Stimulated activated naive B cell treated with anti-CD40 and anti-IgM and Interleukin-4, amounts not matched to agents 10 μg/mL and 1 μg/mL and 100 μg/mL, for 72 hours (primary cell): ENCODE measurements around the gene HEG1.

Experiments used
- ATAC-seq, 2 donors: fragments of 150-1000 bp; cut with Tn5 transposase; replicated peaks; 2 replicates each; pipeline ENCODE4 v1.10.0; 2021; ENCODE audit warnings: moderate library complexity in 1 of 2
- DNase-seq: peaks from one replicate; pipeline ENCODE4 v3.0.0; 2021
- H3K27ac Mint-ChIP-seq: one replicate; pipeline ENCODE4 v1.8.0; 2022; ENCODE audit warnings: mild to moderate bottlenecking, mixed read lengths
- H3K27me3 Mint-ChIP-seq, 2 donors: one replicate each; pipeline ENCODE4 v1.8.0; 2022; ENCODE audit warnings: mixed read lengths in 2 of 2
- H3K36me3 Mint-ChIP-seq, 2 donors: one replicate each; pipeline ENCODE4 v1.8.0; 2022; ENCODE audit warnings: mixed read lengths in 2 of 2, mild to moderate bottlenecking in 1 of 2
- H3K4me1 Mint-ChIP-seq, 2 donors: one replicate each; pipeline ENCODE4 v1.8.0; 2022; ENCODE audit warnings: mixed read lengths in 2 of 2, mild to moderate bottlenecking in 1 of 2
- H3K4me3 Mint-ChIP-seq, 2 donors: one replicate each; pipeline ENCODE4 v1.8.0; 2022; ENCODE audit warnings: mild to moderate bottlenecking in 2 of 2, mixed read lengths in 2 of 2, moderate library complexity in 1 of 2
- H3K9me3 Mint-ChIP-seq, 2 donors: one replicate each; pipeline ENCODE4 v1.8.0; 2022; ENCODE audit warnings: mixed read lengths in 2 of 2, mild to moderate bottlenecking in 1 of 2

Gene HEG1

GRCh38 chr3:125079675-125080045 lies 23.9 kb upstream of the HEG1 start:
- DNase-seq = no peak
- no peak for ATAC-seq
- Mint-ChIP-seq H3K9me3 (no peaks in the 10 kb centered on the region), H3K27me3 (peaks cover 0 to 9% of the 10 kb centered on the region in 2 donors), H3K27ac (no peak overlapping the region), H3K4me1 (peaks cover 4 to 8% of the 10 kb centered on the region in 2 donors), H3K36me3 (peaks cover 0 to 2% of the 10 kb centered on the region in 2 donors), H3K4me3 (no peak overlapping the region)

- DNase-seq (no peak), ATAC-seq (no peak)
- Mint-ChIP-seq H3K9me3 (no peaks in the 10 kb centered on the region), H3K36me3 (peaks cover 0 to 2% of the 10 kb centered on the region in 2 donors), H3K4me1 (peaks cover 4 to 8% of the 10 kb centered on the region in 2 donors), H3K27ac (no peak overlapping the region), H3K4me3 (no peak overlapping the region), H3K27me3 (peaks cover 0 to 6% of the 10 kb centered on the region in 2 donors)
Measured at GRCh38 chr3:125078951-125079674, 23.3 kb upstream of the HEG1 start.

GRCh38 chr3:125077864-125078263 lies 22.1 kb upstream of the HEG1 start:
- ATAC-seq = no peak
- H3K36me3 Mint-ChIP-seq = peaks cover 0 to 2% of the 10 kb centered on the region in 2 donors
- H3K4me1 Mint-ChIP-seq = peaks cover 4 to 8% of the 10 kb centered on the region in 2 donors
- no peak overlapping the region for H3K4me3 Mint-ChIP-seq
- H3K27ac Mint-ChIP-seq = no peak overlapping the region
- no peaks in the 10 kb centered on the region for H3K9me3 Mint-ChIP-seq
- no peaks in the 10 kb centered on the region for H3K27me3 Mint-ChIP-seq
- no peak for DNase-seq

- H3K4me1 Mint-ChIP-seq = peaks cover 4 to 8% of the 10 kb centered on the region in 2 donors
- H3K4me3 Mint-ChIP-seq = no peak overlapping the region
- no peaks in the 10 kb centered on the region for H3K9me3 Mint-ChIP-seq
- no peak for ATAC-seq
- DNase-seq = no peak
- H3K36me3 Mint-ChIP-seq = peaks cover 0 to 2% of the 10 kb centered on the region in 2 donors
- H3K27me3 Mint-ChIP-seq = no peaks in the 10 kb centered on the region
- H3K27ac Mint-ChIP-seq = no peak overlapping the region
Measured at GRCh38 chr3:125076464-125076863, 20.7 kb upstream of the HEG1 start.

GRCh38 chr3:125075738-125076137 lies 19.9 kb upstream of the HEG1 start:
- no peak overlapping the region for H3K4me3 Mint-ChIP-seq
- no peak overlapping the region for H3K27ac Mint-ChIP-seq
- H3K27me3 Mint-ChIP-seq = no peaks in the 10 kb centered on the region
- ATAC-seq (no peak), DNase-seq (no peak)
- no peaks in the 10 kb centered on the region for H3K9me3 Mint-ChIP-seq
- peaks cover 0 to 2% of the 10 kb centered on the region in 2 donors for H3K36me3 Mint-ChIP-seq
- peaks cover 4 to 8% of the 10 kb centered on the region in 2 donors for H3K4me1 Mint-ChIP-seq

- no peaks in the 10 kb centered on the region for H3K36me3 Mint-ChIP-seq
- no peak overlapping the region for H3K27ac Mint-ChIP-seq
- no peaks in the 10 kb centered on the region for H3K9me3 Mint-ChIP-seq
- H3K4me3 Mint-ChIP-seq = no peak overlapping the region
- DNase-seq (no peak), ATAC-seq (no peak)
- peaks cover 12 to 19% of the 10 kb centered on the region in 2 donors for H3K4me1 Mint-ChIP-seq
- no peaks in the 10 kb centered on the region for H3K27me3 Mint-ChIP-seq
Measured at GRCh38 chr3:125073390-125073905, 17.7 kb upstream of the HEG1 start.

- DNase-seq = no peak
- Mint-ChIP-seq H3K36me3 (no peaks in the 10 kb centered on the region), H3K27me3 (no peaks in the 10 kb centered on the region), H3K4me3 (no peak overlapping the region), H3K27ac (no peak overlapping the region), H3K4me1 (peaks cover 9 to 15% of the 10 kb centered on the region in 2 donors), H3K9me3 (no peaks in the 10 kb centered on the region)
- ATAC-seq = peak in 1 of 2 donors; percentile 42
Measured at GRCh38 chr3:125072749-125073389, 17.1 kb upstream of the HEG1 start.

- DNase-seq (no peak), ATAC-seq (no peak)
- H3K9me3 Mint-ChIP-seq = no peaks in the 10 kb centered on the region
- H3K27ac Mint-ChIP-seq = no peak overlapping the region
- H3K36me3 Mint-ChIP-seq = no peaks in the 10 kb centered on the region
- H3K27me3 Mint-ChIP-seq = no peaks in the 10 kb centered on the region
- H3K4me3 Mint-ChIP-seq = no peak overlapping the region
- H3K4me1 Mint-ChIP-seq = peaks cover 8 to 11% of the 10 kb centered on the region in 2 donors
Measured at GRCh38 chr3:125072301-125072700, 16.5 kb upstream of the HEG1 start.

- H3K9me3 Mint-ChIP-seq = no peaks in the 10 kb centered on the region
Measured at GRCh38 chr3:125069968-125070745, 14.4 kb upstream of the HEG1 start.

GRCh38 chr3:125069452-125069851 lies 13.7 kb upstream of the HEG1 start:
- H3K27me3 Mint-ChIP-seq = peaks cover 3 to 4% of the 10 kb centered on the region in 2 donors
- H3K36me3 Mint-ChIP-seq = peaks cover 0 to 4% of the 10 kb centered on the region in 2 donors
- H3K27ac Mint-ChIP-seq = no peak overlapping the region
- DNase-seq (no peak), ATAC-seq (peak; percentile 51 to 73)
- peaks cover 0 to 2% of the 10 kb centered on the region in 2 donors for H3K9me3 Mint-ChIP-seq
- H3K4me1 Mint-ChIP-seq = peaks cover 8 to 11% of the 10 kb centered on the region in 2 donors
- H3K4me3 Mint-ChIP-seq = no peak overlapping the region

More at GRCh38 chr3:125069968-125070745, 14.4 kb upstream of the HEG1 start:
- no peaks in the 10 kb centered on the region for H3K27me3 Mint-ChIP-seq
- ATAC-seq = no peak
- no peak overlapping the region for H3K27ac Mint-ChIP-seq
- no peak for DNase-seq
- no peaks in the 10 kb centered on the region for H3K36me3 Mint-ChIP-seq
- H3K4me1 Mint-ChIP-seq = peaks cover 8 to 11% of the 10 kb centered on the region in 2 donors
- H3K4me3 Mint-ChIP-seq = no peak overlapping the region

GRCh38 chr3:125068265-125068664 lies 12.5 kb upstream of the HEG1 start:
- DNase-seq = no peak
- Mint-ChIP-seq H3K27me3 (peaks cover 11 to 13% of the 10 kb centered on the region in 2 donors), H3K9me3 (peaks cover 0 to 3% of the 10 kb centered on the region in 2 donors), H3K4me3 (no peak overlapping the region), H3K4me1 (peaks cover 8 to 11% of the 10 kb centered on the region in 2 donors), H3K27ac (no peak overlapping the region), H3K36me3 (peaks cover 0 to 7% of the 10 kb centered on the region in 2 donors)
- no peak for ATAC-seq

GRCh38 chr3:125067225-125067624 lies 11.4 kb upstream of the HEG1 start:
- DNase-seq (no peak), ATAC-seq (no peak)
- Mint-ChIP-seq H3K4me1 (peaks cover 8 to 11% of the 10 kb centered on the region in 2 donors), H3K9me3 (peaks cover 0 to 3% of the 10 kb centered on the region in 2 donors), H3K4me3 (no peak overlapping the region), H3K27me3 (peaks cover 15 to 16% of the 10 kb centered on the region in 2 donors), H3K27ac (no peak overlapping the region), H3K36me3 (peaks cover 0 to 7% of the 10 kb centered on the region in 2 donors)

GRCh38 chr3:125062904-125063618 lies 7.3 kb upstream of the HEG1 start:
- Mint-ChIP-seq H3K27me3 (peaks cover 35% of the 10 kb centered on the region in 2 donors), H3K4me3 (no peak overlapping the region), H3K4me1 (no peaks in the 10 kb centered on the region), H3K36me3 (peaks cover 0 to 7% of the 10 kb centered on the region in 2 donors), H3K27ac (no peak overlapping the region), H3K9me3 (peaks cover 0 to 3% of the 10 kb centered on the region in 2 donors)
- ATAC-seq = no peak
- no peak for DNase-seq

GRCh38 chr3:125061646-125062045 lies 5.8 kb upstream of the HEG1 start:
- H3K4me3 Mint-ChIP-seq = no peak overlapping the region
- H3K27me3 Mint-ChIP-seq = peaks cover 35 to 41% of the 10 kb centered on the region in 2 donors
- no peak overlapping the region for H3K27ac Mint-ChIP-seq
- H3K4me1 Mint-ChIP-seq = no peaks in the 10 kb centered on the region
- peaks cover 0 to 3% of the 10 kb centered on the region in 2 donors for H3K9me3 Mint-ChIP-seq
- H3K36me3 Mint-ChIP-seq = peaks cover 0 to 7% of the 10 kb centered on the region in 2 donors
- ATAC-seq (no peak), DNase-seq (no peak)
